Fibroblast of pulmonary artery (primary cell): Measurements from ENCODE around the gene ANKRD29.
A peak's percentile ranks its signal among the peaks of the same experiment; 100 is the strongest.

Source experiments
- DNase-seq: peaks from one replicate; pipeline ENCODE4 v3.0.0-alpha.2; 2010; ENCODE audit warnings: low read depth
- H3K4me3 ChIP-seq: replicated peaks from 2 replicates; pipeline ENCODE4 v1.5.1; 2011; ENCODE audit warnings: low read depth, mild to moderate bottlenecking, control low read depth, low read length, moderate library complexity
- TF ChIP-seq, protein P1 (sequence below): IDR thresholded peaks from 2 replicates; pipeline ENCODE4 v1.5.1; 2011; ENCODE audit warnings: mild to moderate bottlenecking, control low read depth, low read length, inconsistent platforms; ENCODE audit errors: missing control alignments

Gene ANKRD29

DNA sequence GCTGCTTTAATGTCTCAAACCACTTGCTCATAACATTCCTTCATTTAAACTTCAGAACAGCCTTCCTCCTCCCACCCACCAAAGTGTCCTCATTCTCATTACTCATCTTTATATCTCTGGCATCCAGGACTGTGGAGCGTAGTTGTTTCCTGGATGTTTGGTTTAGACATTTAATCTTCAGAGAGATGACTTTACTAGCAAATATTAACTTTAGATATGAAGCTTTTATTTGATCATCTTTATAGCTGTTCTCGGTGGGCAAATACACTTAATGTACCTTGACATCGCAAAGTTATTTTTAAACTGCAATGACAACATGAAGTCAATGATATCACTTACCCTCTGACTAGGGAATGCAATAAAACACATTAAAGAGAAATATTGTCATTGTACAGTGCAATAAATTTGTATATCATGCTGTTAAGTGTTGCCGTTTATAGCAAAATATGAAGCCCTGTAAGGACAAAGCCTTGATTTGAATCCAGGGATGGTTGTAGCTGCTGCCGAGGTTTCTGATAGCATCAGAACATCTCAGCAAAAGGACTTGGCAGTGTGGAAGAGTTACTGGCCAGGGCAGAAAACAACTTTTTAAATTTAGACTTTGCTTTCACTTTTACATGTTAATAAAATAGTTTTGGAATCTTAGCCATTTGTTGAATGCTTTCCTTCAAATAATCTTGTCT lies 21.9 kb upstream of the ANKRD29 start:
- DNase-seq = peak; percentile 40
- TF ChIP-seq, protein P1, sequence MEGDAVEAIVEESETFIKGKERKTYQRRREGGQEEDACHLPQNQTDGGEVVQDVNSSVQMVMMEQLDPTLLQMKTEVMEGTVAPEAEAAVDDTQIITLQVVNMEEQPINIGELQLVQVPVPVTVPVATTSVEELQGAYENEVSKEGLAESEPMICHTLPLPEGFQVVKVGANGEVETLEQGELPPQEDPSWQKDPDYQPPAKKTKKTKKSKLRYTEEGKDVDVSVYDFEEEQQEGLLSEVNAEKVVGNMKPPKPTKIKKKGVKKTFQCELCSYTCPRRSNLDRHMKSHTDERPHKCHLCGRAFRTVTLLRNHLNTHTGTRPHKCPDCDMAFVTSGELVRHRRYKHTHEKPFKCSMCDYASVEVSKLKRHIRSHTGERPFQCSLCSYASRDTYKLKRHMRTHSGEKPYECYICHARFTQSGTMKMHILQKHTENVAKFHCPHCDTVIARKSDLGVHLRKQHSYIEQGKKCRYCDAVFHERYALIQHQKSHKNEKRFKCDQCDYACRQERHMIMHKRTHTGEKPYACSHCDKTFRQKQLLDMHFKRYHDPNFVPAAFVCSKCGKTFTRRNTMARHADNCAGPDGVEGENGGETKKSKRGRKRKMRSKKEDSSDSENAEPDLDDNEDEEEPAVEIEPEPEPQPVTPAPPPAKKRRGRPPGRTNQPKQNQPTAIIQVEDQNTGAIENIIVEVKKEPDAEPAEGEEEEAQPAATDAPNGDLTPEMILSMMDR = no peak

DNA sequence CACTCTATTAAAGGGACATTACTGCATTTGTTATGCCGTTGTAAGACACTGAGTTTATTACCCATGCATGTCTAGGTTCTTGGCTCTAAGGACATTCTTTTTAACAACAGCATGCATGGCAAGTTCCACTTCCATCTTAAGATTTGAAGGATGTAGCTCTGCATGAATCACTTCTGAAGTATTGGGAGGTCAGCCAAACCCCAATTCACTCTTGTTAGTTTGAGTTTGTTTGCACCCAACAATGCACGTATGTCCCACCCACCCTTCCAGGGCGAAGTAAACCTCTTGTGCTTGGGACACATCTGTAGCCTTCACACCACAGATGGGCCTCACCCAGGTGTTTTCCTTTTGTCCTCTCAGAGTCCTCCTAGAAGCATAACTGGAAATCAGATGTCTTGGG lies 21.0 kb upstream of the ANKRD29 start:
- no peak overlapping the region for H3K4me3 ChIP-seq
- peak; percentile 25 for DNase-seq
- TF ChIP-seq, protein P1 = no peak

More for the DNA sequence above, 21.9 kb upstream of the ANKRD29 start:
- no peak overlapping the region for H3K4me3 ChIP-seq

DNA sequence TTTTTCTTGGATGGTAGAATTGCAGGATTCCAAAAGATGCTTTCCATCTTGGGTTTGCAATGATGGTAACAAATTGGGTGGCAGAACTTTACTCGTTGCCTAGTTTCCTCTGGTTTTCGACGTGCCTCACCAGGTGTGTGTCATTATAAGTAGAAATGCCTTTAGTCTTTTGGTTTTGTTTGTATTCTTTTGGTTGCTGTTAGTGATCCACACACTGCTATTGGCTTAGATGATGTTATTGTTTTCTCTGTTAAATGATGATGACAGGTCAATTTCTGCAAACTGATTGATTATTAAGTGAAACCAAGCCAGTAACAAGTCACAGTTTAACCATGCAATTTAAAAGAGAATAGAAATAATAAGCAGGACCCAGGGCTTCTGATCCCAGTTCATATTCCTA lies 20.4 kb upstream of the ANKRD29 start:
- no peak overlapping the region for H3K4me3 ChIP-seq
- TF ChIP-seq, protein P1 = no peak
- DNase-seq = no peak

DNA sequence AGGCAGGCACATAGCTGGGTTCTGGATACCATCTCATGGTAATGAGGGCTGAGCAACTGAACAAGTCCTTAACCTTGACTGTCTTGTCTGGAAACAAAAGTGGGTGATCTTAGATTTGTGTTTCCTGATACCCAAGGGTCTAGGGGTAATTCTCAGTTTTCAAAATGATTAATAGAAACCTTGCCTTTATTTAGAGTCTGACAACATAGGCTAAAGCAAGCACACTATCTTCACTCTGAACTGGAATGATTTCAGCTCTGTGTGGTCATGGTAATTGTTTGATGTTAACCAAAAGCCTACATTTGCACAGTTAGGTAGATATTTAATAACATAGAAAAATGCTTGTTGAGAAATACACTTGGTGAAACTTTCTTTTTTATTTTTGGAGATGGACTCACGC lies 19.8 kb upstream of the ANKRD29 start:
- no peak overlapping the region for H3K4me3 ChIP-seq
- no peak for DNase-seq
- TF ChIP-seq, protein P1 = no peak

DNA sequence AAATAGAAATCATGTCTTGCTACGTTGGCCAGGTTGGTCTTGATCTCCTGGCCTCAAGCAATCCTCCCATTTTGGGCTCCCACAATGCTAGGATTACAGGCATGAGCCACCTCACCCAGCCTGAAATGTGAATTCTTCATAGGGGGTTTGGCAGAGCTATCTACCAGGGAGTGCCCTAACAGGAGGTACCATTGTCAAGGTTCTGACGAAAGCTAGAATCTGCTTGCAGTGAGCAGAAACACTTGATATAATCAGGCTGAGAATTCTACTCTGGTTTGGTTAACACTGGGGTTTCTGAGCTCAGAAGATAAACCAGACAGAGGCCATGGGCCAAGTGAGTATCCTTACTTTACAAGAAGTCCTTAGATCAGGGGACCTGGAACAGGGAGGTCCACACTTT lies 19.3 kb upstream of the ANKRD29 start:
- no peak overlapping the region for H3K4me3 ChIP-seq
- DNase-seq = no peak
- TF ChIP-seq, protein P1 = no peak

DNA sequence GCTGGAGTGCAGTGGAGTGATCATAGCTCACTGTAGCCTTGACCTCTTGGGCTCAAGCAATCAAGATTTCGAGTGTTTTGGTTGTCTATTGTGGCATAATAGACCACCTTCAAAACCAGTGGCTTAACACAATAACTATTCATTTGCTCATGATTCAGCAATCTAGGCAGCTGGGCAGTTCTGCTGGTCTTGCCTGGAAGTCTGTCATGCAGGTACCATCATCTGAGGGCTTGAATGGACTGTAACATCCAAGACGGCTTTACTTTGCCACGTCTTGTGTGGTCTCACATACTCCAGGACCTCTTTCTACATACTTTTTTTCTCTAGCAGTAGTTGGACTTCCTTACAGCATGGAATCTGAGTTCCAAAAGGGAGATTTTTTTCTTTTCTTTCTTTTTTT lies 13.2 kb upstream of the ANKRD29 start:
- H3K4me3 ChIP-seq = no peak overlapping the region
- no peak for DNase-seq
- TF ChIP-seq, protein P1 = no peak

DNA sequence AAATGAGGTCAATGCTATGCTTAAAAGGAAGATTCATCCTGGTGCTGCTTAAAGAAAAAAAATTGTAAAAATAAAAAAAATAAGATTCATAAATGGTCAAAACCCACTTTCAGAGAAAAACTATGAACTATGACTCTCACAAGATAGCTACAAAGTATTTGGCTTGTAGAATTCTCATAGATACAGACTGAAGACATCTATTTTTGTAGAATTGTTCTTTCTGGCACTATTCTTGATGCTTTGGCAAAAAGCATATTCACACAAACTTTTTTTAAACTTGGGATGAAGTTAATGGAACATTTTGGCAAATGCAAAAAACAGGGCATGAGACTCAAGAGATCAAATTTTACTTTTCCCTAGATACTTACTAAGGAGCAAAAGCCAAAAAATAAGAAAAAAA lies 12.5 kb upstream of the ANKRD29 start:
- TF ChIP-seq, protein P1 = no peak
- no peak overlapping the region for H3K4me3 ChIP-seq
- DNase-seq = no peak
